Heart left ventricle (tissue), 13 donors: ENCODE data around the gene RAB12.

Experiments used
- CTCF ChIP-seq, 12 donors: fragments of 200-600 bp; sonication (generic) in 4 of 12; IDR thresholded peaks; one replicate each; pipeline versions ENCODE4 v1.5.0 to v1.8.0; 2018 to 2022; ENCODE audit warnings: antibody characterized with exemption in 12 of 12, mild to moderate bottlenecking in 5 of 12
- POLR2A ChIP-seq, 2 donors: fragments of 450-650 bp; IDR thresholded peaks; one replicate each; pipeline ENCODE4 v1.6.1; 2017; ENCODE audit warnings: antibody characterized with exemption in 2 of 2, mild to moderate bottlenecking in 2 of 2, moderate library complexity in 2 of 2
- donor health status: ischemic (EF 13 %, LVEDD 7.1; RV severe dilation, severe dysfunction).
- donor health status: DM: no; HTN: yes; CAD: no.
- donor health status: DM: no; HTN: no; CAD: no.
- donor health status: ischemic (EF 25% LVEDD 6.9; RV normal size, moderate dysfunction).
- donor health status: ischemic (EF 25% LVEDD 5.7; RV mildly dilated, moderate dysfunction).
- donor health status: ischemic (EF 35%, LVEDD 5.7; RV mildly dilated, moderate dysfunction).
- donor health status: nonischemic (EF 11% LVEDD 7.7; RV severe dilation, severe dysfunction).
- donor health status: DM: yes; HTN: yes; CAD: no.
- donor health status: PGD.
- donor health status: ischemic (EF 29% LVEDD 5.4; RV normal size, mild dysfunction).
- donor health status: nonischemic (EF 23%, LVEDD 6.1; RV moderate dilation, normal function).

GRCh38 chr18:8619835-8620577 lies 10.8 kb downstream of the RAB12 start:
- no peak for TF ChIP-seq CTCF (IDR thresholded peaks at IDR 0.05)
- TF ChIP-seq POLR2A (IDR thresholded peaks at IDR 0.05), result no peak
